Putamen (tissue), 1 donor: ENCODE data around the gene DHX29.
A peak's percentile ranks its signal among the peaks of the same experiment; 100 is the strongest.
"Not testable (repeated sequence)": the region's sequence is repeated elsewhere in the genome, so short reads cannot be mapped to it uniquely, and the experiment has no call there.

ENCODE experiments used
- DNase-seq: peaks from one replicate; pipeline ENCODE4 v3.0.0-alpha.2; 2016; ENCODE audit warnings: low spot score

The DHX29 gene, protein sequence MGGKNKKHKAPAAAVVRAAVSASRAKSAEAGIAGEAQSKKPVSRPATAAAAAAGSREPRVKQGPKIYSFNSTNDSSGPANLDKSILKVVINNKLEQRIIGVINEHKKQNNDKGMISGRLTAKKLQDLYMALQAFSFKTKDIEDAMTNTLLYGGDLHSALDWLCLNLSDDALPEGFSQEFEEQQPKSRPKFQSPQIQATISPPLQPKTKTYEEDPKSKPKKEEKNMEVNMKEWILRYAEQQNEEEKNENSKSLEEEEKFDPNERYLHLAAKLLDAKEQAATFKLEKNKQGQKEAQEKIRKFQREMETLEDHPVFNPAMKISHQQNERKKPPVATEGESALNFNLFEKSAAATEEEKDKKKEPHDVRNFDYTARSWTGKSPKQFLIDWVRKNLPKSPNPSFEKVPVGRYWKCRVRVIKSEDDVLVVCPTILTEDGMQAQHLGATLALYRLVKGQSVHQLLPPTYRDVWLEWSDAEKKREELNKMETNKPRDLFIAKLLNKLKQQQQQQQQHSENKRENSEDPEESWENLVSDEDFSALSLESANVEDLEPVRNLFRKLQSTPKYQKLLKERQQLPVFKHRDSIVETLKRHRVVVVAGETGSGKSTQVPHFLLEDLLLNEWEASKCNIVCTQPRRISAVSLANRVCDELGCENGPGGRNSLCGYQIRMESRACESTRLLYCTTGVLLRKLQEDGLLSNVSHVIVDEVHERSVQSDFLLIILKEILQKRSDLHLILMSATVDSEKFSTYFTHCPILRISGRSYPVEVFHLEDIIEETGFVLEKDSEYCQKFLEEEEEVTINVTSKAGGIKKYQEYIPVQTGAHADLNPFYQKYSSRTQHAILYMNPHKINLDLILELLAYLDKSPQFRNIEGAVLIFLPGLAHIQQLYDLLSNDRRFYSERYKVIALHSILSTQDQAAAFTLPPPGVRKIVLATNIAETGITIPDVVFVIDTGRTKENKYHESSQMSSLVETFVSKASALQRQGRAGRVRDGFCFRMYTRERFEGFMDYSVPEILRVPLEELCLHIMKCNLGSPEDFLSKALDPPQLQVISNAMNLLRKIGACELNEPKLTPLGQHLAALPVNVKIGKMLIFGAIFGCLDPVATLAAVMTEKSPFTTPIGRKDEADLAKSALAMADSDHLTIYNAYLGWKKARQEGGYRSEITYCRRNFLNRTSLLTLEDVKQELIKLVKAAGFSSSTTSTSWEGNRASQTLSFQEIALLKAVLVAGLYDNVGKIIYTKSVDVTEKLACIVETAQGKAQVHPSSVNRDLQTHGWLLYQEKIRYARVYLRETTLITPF (N-terminal part only)

DNA sequence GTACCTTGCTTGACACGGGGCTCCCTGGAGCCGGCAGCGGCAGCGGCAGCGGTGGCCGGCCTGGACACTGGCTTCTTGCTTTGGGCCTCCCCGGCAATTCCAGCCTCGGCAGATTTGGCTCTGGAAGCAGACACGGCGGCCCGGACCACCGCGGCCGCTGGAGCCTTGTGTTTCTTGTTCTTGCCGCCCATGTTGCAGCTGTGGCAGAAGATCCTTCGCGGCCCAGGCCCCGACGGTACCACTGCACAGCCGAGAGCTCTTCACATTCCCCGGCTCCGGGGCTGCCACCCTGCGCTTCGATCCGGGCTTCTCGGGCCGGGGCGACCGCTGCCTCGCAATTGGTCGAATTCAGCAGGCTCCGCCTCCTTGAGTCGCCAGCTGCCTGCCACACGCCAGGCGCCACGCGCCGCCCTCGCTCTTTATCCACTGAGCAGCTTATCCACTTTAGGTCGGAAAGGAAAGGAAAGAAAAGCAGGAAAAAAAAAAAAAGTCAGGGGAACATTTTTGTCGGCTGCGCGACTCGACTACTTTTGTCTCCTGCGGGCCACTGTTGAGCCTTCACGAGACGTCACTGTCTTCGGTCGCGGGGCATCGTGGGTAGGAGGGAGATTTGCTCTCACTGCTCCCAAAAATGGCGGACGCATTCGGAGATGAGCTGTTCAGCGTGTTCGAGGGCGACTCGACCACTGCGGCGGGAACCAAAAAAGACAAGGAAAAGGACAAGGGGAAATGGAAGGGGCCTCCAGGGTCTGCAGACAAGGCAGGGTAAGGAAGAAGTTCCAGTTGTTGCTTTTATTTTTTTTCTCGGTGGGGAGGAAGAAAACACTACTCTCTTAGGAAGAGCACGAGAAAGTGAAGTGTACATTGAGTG, at the start of gene DHX29, which contains the start of gene MTREX:
Gene DHX29, minus strand, starts transcription at position 312 of the 871 bp plus-strand sequence. Its CDS starts 121 bp downstream, at position 191.
Gene MTREX, plus strand, starts transcription at position 607 of the 871 bp plus-strand sequence. Its CDS starts 25 bp downstream, at position 632.
- DNase-seq = peak; percentile 91

DNA sequence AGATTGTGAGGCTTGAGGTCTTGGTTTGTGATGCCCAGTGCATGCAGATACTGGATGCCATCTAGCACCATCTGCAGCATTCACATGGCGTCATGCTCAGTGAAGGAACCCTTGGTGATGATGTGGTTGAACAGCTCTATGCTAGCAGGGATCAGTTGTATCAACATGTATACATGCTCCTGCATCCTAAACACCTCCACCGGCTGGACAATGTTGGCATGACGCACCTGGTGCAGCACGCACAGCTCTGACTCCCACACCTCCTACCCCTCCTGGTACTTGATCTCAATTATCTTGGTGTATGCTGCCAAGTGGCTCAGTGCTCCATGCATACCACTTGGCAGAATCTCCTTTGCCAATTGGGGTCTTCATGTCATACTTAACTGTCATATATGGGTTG, 49.4 kb upstream of the DHX29 start:
- no peak for DNase-seq

DNA sequence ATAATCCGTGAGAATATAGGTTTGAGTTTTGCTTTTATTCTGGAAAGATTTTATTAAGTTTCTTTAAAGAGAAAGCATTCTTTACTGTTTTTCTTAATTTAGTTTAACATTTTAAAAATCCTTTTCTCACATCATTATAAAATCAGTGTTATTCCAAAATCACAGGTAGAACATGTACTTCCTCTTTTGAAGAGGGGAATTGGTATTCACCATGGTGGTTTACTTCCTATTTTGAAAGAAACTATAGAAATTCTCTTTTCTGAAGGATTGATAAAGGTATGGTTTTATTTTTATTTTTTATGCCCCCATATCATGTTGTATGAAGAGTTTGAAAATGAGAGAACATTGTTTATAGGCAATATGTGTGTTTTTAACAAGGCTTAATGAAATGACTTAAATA, 43.3 kb upstream of the DHX29 start:
- DNase-seq = no peak

DNA sequence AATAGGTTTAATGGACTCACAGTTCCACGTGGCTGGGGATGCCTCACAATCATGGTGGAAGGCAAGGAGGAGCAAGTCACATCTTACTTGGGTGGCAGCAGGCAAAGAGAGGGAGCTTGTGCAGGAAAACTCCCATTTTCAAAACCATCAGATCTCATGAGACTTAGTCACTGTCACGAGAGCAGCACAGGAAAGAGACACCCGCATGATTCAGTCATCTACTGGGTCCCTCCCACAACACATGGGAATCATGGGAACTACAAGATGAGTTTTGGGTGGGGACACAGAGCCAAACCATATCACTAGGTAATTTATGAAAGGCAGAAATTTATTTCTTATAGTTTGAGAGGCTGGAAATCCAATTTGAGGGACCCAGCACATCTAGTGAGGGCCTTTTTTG, 40.3 kb upstream of the DHX29 start:
- DNase-seq = no peak

DNA sequence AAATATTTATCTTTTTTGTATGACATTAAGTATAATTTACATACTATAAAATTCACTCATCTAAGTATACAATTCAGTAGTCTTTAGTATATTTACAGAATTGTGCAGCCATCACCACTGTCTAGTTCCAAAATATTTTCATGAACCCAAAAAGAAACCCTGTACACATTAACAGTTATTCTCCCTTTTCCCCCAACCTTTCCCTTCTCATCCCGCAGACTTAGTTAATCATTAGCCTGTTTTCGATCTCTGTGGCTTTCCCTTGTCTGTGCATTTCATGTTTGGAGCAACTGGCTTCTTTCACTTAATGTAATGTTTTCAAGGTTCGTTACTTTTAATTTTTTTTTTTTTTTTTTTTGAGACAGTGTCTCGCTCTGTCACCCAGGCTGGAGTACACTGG, 37.8 kb upstream of the DHX29 start:
- DNase-seq = no peak

DNA sequence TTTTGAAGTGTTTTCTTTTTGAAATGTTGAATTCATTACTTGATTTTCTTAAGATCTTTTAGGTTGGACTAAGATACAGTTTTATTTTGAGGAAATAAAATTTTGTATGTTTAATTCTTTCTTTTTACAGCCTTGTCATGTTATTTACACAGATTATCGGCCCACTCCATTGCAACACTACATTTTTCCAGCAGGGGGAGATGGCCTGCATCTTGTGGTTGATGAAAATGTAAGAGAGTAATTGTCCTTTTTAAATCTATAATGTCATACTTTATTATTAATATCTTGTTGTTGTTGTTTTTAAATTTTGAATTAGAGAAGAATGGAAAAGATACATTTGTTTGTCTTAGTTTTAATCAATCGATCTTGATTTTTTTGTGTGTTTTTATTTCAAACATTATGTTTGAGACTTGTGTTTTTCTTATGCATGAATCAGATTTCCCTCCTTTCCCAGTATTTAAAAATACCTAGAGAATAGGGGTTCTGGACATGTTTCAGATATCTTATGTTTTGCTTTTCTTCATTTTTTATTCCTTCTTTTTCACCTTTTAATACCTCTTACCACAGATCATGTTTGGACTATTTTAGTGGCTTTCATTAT, 37.0 kb upstream of the DHX29 start:
- DNase-seq = peak; percentile 50

DNA sequence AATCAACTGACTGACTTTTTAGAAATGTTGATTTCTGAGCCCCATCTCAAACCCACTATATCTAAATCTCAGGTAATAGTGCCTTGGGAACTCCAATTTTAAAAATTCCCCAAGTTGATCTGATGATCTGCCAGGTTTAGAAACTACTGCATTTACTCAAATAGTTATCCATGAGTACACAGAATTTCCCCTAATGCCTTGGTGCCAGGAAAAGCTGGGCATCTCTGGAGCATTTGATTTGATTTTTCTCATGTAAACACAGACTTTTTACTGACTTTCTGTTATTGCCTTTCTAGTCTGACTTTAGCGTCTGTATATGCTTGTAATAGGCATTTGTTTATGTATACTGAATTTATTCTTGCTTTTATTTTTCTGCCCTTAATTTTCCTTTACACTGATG, 36.1 kb upstream of the DHX29 start:
- DNase-seq = no peak

DNA sequence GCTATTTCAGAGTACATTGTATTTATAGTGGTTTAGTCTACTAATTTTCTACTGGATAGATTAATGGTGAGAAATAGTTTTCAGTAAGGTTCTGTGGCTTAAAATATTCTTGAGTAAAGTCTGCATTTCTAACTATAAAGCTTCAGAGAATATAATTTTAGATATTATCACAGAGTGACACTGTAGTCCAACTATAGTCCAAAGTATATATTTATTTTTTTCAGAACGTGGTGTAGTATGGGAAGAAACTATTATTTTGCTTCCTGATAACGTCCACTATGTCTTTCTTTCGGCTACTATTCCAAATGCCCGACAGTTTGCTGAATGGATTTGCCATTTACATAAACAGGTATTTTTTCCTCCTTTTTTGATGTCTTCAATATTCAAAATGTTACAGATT, 35.6 kb upstream of the DHX29 start:
- DNase-seq = no peak

DNA sequence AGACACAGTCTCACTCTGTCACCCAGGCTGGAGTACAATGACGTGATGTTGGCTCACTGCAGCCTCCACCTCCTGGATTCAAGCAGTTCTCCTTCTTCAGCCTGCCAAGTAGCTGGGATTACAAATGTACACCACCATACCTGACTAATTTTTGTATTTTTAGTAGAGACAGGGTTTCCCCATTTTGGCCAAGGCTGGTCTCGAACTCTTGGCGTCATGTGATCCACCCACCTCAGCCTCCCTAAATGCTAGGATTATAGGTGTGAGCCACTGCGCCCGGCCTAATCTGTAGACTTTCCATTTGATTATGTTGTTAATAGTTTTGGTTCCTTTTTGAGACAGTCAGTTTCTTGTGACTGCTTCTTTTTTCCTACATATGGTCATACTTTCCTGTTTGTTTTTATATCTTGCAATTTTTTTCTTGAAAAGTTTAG, 31.3 kb upstream of the DHX29 start:
- DNase-seq = no peak

DNA sequence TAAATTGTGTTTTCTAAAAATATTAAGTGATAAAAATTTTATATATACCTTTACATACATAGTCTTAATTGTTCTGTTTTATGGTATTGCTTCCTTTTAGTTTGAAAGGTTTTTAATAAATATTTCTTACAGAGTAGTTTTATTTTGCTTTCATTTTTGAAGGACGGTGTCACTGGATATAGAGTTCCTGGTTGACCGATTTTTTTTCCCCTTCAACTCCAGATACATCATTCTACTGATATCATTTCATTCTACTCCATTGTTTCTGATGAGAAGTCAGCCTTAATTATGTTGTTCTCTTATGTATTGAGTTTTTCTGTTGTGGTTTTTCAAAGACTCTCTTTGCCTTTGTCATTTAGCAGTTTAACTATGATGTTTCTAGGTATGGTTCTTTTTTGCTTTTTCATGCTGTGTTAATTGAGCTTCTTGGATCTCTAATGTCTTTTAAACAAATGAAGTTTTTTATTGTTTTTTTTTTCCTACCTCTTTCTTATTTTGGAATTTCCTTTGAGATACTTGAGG, 30.7 kb upstream of the DHX29 start:
- DNase-seq = no peak

DNA sequence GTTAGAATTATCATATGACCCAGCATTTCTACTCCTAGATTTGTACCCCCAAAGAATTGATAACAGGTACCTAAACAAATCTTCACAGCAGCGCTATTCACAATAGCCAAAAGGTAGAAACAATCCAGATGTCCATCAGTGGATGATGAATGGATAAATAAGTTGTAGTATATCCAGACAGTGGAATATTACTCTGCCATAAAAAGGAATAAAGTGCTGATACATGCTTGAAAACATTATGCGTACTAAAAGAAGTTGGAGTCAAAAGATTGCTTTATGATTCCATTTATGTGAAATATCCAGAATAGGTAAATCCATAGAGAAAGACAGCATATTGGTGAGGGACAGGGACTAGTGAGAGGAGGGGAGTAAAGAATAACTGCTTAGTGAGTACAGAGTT, 26.3 kb upstream of the DHX29 start:
- no peak for DNase-seq

DNA sequence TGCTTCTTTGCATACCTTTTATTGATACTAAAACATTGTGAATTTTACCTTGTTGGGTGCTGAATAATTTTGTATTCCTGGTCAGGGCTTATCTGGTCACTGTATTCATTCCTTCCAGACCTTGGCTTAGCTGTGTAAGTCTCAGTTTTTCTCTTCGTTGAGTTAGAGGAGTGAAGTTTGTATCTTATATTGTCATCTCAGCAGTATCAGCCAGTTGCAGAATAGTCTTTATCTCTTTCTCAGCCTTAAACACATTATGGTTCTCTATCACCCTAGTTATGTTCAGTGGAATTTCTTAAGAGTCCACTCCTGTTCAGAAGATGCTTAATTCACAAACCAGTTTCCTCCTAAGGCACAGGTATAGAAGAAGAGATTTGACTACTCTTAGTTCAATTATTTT, 25.5 kb upstream of the DHX29 start:
- DNase-seq = no peak

DNA sequence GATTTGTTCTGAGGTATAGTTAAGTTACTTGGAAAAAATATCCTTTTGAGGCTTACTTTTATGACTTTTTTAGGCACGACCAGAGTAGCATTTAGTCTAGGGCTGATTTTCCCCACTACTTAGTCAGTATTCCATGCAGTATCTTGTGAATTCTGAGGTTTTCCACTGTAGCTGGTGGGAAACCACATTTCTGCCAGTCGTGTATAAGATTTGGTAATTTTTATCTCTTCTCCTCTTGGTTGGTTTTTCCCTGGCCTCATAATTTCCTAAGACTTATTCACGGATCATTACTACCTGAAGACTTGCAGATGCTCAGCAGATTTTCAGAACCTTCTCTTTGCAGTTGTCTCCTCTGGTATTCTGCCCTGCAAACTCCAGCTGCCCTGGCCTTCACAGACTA, 23.8 kb upstream of the DHX29 start:
- no peak for DNase-seq

DNA sequence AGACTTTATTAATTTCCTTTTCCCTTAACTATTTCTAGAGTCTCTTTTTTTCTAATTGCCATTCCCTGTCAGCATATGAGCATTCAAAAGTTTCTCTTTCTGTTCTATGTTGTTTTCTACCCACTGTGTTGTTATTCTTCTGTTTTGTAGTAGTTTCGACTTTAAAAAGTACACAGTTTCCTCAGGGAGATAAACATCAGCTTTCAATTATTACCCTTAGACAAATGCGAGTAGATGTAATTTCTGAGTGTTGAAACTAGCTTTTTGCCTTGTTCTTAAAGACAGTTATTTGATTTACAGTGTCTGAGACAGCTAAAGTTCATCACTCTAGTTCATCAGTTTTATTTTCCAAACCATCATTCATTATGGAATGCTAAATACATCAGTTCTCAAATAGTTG, 19.8 kb upstream of the DHX29 start:
- DNase-seq = no peak

DNA sequence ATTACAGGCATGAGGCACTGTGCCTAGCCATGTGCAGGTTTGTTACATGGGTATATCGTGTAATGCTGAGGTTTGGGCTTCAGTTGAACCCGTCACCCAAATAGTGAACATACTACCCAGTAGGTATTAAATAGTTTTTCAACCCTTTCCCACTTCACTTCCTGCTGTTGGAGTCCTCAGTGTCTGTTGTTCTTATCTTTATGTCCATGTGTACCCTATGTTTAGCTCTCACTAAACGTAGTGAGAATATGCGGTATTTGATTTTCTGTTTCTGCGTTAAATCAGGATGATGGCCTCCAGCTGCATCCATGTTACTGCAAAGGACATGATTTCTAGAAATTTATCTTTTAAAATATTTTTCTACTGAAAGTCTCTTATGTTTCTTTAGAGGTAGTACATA, 18.1 kb upstream of the DHX29 start:
- no peak for DNase-seq

DNA sequence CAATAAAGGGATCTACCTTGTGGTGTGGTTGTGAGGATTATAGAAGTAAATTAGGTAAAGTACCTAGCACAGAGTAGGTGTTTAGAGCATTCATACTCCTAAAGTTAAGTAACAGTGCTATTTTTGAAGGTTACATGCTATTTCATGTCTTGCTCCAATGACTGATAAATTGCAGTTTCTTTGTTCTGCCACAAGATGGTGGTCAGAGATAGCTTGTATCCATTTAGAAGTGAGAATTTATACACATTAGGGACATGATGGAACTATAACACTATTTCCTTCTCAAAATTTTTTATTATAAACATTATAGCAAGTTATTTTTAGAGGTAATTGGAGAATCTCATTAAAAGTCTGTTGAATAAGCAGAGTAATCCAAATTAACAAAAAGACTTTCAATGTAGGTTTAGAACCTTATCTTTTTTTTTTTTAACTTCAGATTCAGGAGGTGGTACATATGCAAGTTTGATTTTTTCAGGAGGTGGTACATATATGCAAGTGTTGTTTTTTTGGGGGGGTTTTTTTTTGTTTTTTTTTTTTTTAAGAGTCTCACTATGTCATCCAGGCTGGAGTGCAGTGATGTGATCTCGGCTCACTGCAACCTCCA, 17.4 kb upstream of the DHX29 start:
- peak; percentile 55 for DNase-seq

DNA sequence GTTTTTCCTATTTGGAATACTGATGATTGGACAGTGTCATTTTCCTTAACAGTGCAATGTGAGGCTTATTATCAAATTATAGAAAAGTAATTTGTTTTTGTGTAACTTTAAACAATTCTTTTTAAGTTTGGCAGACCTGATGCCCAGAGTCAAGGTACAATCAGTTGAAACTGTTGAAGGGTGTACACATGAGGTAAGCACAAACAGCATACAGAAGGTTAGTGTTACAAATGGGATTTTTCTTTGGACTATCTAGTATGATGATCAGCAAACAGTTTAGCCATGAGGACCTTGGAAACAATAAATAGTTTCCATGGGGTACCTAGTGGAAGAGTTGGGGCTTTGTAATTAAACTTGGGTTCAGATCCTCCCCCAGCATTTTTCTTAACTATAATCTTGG, 16.5 kb upstream of the DHX29 start:
- DNase-seq = no peak

DNA sequence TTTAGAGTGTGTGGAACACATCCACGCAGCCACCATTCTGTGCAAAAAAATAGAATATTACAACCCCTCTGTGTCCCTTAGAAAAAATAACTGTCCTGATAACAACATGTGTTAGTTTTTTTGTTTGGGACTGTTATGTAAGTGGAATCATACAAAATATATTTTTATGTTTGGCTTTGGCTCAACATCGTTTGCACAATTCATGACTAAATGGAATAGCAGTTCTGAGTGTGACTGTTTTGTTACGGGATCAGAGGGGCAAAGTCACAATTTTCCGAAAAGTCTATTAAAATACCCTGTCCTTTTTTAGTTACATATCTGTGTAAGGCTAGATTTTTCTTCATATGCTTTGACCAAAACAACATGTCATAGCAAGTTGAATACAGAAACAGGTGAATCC, 13.1 kb upstream of the DHX29 start:
- DNase-seq = no peak

DNA sequence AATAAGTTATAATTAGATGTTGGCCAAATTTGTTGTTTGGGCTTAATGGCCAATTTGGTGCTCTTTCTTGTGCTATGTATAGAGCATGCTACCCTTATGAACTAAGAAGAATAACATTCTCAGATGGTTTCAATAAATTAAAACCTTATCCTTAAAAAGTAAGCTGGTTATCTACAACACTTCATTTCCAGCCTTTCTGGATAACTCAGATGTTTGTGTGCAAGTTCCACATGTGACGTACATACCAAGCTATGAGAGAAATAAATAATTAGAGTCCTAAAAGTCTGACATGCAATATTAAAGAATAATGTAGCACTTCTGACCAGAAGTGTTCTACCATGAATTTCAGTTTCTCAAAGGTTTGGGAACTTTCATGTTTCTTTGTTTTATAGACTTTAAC, 12.0 kb upstream of the DHX29 start:
- no peak for DNase-seq

DNA sequence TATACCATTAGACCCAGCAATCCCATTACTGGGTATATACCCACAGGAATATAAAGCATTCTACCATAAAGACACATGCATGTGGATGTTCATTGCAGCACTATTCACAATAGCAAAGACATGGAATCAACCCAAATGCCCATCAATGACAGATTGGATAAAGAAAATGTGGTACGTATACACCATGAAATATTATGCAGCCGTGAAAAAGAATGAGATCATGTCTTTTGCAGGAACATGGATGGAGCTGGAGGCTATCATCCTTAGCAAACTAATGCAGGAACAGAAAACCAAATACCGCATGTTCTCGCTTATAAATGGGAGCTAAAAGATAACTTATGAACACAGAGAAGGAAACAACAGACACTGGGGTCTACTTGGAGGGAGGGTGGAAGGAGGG, 10.7 kb upstream of the DHX29 start:
- DNase-seq = not testable (repeated sequence)
